HL-60 (cell line): Measurements from ENCODE around the gene OPTN.

ENCODE experiments used
- CTCF ChIP-seq: IDR thresholded peaks from one replicate; pipeline ENCODE4 v1.5.1; 2011; ENCODE audit warnings: low read length, control low read depth, inconsistent platforms; ENCODE audit not compliant: insufficient read depth
- GABPA ChIP-seq: IDR thresholded peaks from 2 replicates; pipeline ENCODE4 v1.6.1; 2012; ENCODE audit warnings: low read depth
- POLR2AphosphoS5 ChIP-seq: IDR thresholded peaks from 2 replicates; pipeline ENCODE4 v1.6.1; 2012; ENCODE audit warnings: low read depth
- REST ChIP-seq: IDR thresholded peaks from 2 replicates; pipeline ENCODE4 v1.6.1; 2012; ENCODE audit warnings: low read depth; ENCODE audit not compliant: insufficient replicate concordance
- SPI1 ChIP-seq: IDR thresholded peaks from 2 replicates; pipeline ENCODE4 v1.6.1; 2012; ENCODE audit warnings: low read depth, mild to moderate bottlenecking, borderline replicate concordance

- TF ChIP-seq CTCF (no peak), POLR2AphosphoS5 (no peak), REST (no peak), SPI1 (no peak), GABPA (no peak)
Observed at GRCh38 chr10:13110908-13111307, 10.9 kb downstream of the OPTN start.
